ENCODE measurements around the gene NCKAP5. TPM values are rescaled to one million over a fixed set of nuclear protein-coding genes. Genes with fewer than 3 reads are reported as not detected.

NCKAP5 gene
- total and polyA plus RNA-seq, 10 donors = 0.39 to 6.0 (median 3.3) TPM

- no peak for DNase-seq
- Histone ChIP-seq H3K4me3 (no peak overlapping the region), H3K9me3 (peaks cover 0 to 5% (median 0%) of the 10 kb centered on the region in 8 donors), H3K4me1 (no peaks in the 10 kb centered on the region), H3K27ac (no peak overlapping the region), H3K27me3 (replicated peaks in 1 of 7) (no peaks in the 10 kb centered on the region), H3K36me3 (no peaks in the 10 kb centered on the region)
- intact Hi-C loops (cut with DNase I; ENCODE audit: low total_unique reads) = no loop called here
- TF ChIP-seq CTCF (IDR thresholded peaks at IDR 0.05 in 8 of 11, conservative IDR thresholded peaks at IDR 0.05 in 3 of 11) = no peak
- TF ChIP-seq POLR2A (IDR thresholded peaks at IDR 0.05) = no peak
- TF ChIP-seq POLR2AphosphoS5 (IDR thresholded peaks at IDR 0.05) = no peak
These were observed 817.7 kb downstream of the NCKAP5 start for GRCh38 chr2:132750606-132751005.

GRCh38 chr2:132747046-132747445 lies 821.2 kb downstream of the NCKAP5 start:
- no peaks in the 10 kb centered on the region for H3K36me3 ChIP-seq
- no peaks in the 10 kb centered on the region for H3K27me3 ChIP-seq (replicated peaks in 1 of 7)
- H3K27ac ChIP-seq = no peak overlapping the region
- 48 to 76% (median 61%) methylated on average over 2 of the region's 2 CpGs for WGBS, 5 donors
- intact Hi-C loops (cut with DNase I; ENCODE audit: low total_unique reads) = no loop called here
- no peaks in the 10 kb centered on the region for H3K4me1 ChIP-seq
- DNase-seq = no peak
- H3K9me3 ChIP-seq = peaks cover 0 to 11% (median 3%) of the 10 kb centered on the region in 8 donors
- H3K4me3 ChIP-seq = no peak overlapping the region
- TF ChIP-seq POLR2A (IDR thresholded peaks at IDR 0.05) = no peak
- no peak for TF ChIP-seq POLR2AphosphoS5 (IDR thresholded peaks at IDR 0.05)
- TF ChIP-seq CTCF (IDR thresholded peaks at IDR 0.05 in 8 of 11, conservative IDR thresholded peaks at IDR 0.05 in 3 of 11) = no peak

- intact Hi-C loops (cut with DNase I; ENCODE audit: low total_unique reads) = no loop called here
- Histone ChIP-seq H3K9me3 (peaks cover 0 to 11% (median 3%) of the 10 kb centered on the region in 8 donors), H3K4me3 (no peak overlapping the region), H3K27ac (no peak overlapping the region), H3K4me1 (no peaks in the 10 kb centered on the region), H3K27me3 (replicated peaks in 1 of 7) (no peaks in the 10 kb centered on the region), H3K36me3 (no peaks in the 10 kb centered on the region)
- TF ChIP-seq POLR2A (IDR thresholded peaks at IDR 0.05) = no peak
- no peak for TF ChIP-seq POLR2AphosphoS5 (IDR thresholded peaks at IDR 0.05)
- TF ChIP-seq CTCF (IDR thresholded peaks at IDR 0.05 in 8 of 11, conservative IDR thresholded peaks at IDR 0.05 in 3 of 11) = no peak
- DNase-seq = no peak
- WGBS, 5 donors = 82 to 95% (median 89%) methylated on average over 3 of the region's 3 CpGs
These were observed 826.5 kb downstream of the NCKAP5 start for GRCh38 chr2:132741754-132742153.

- intact Hi-C loops (cut with DNase I; ENCODE audit: low total_unique reads) = no loop called here
- H3K9me3 ChIP-seq = peaks cover 0 to 11% (median 3%) of the 10 kb centered on the region in 8 donors
- H3K27me3 ChIP-seq (replicated peaks in 1 of 7) = no peaks in the 10 kb centered on the region
- DNase-seq = no peak
- no peak for TF ChIP-seq POLR2AphosphoS5 (IDR thresholded peaks at IDR 0.05)
- no peak for TF ChIP-seq POLR2A (IDR thresholded peaks at IDR 0.05)
- TF ChIP-seq CTCF (IDR thresholded peaks at IDR 0.05 in 8 of 11, conservative IDR thresholded peaks at IDR 0.05 in 3 of 11) = no peak
- no peaks in the 10 kb centered on the region for H3K36me3 ChIP-seq
- H3K27ac ChIP-seq = no peak overlapping the region
- H3K4me3 ChIP-seq = no peak overlapping the region
- no peaks in the 10 kb centered on the region for H3K4me1 ChIP-seq
These were observed 828.1 kb downstream of the NCKAP5 start for GRCh38 chr2:132740081-132740720.

All from spleen (tissue), 11 donors.